Medulla oblongata (tissue), 1 donor: ENCODE results near the gene MYH6.
A peak's percentile ranks its signal among the peaks of the same experiment; 100 is the strongest.
"Not testable (repeated sequence)": the region's sequence is repeated elsewhere in the genome, so short reads cannot be mapped to it uniquely, and the experiment has no call there.

Experiments
- DNase-seq: peaks from one replicate; pipeline ENCODE4 v3.0.0-alpha.2; 2015; ENCODE audit errors: extremely low spot score

Gene MYH6

GRCh38 chr14:23436327-23437132 is 28.5 kb upstream of the MYH6 start:
- DNase-seq: peak; percentile 71

GRCh38 chr14:23435543-23436326 is 27.7 kb upstream of the MYH6 start, which contains the start of gene MYH7:
TSS of gene MYH7 (minus strand) at chr14:23435660. CDS start at chr14:23433732, 1,928 bp downstream.
- peak; percentile 29 for DNase-seq

GRCh38 chr14:23434488-23435222 is 26.6 kb upstream of the MYH6 start:
- no peak for DNase-seq

- no peak for DNase-seq
Observed at GRCh38 chr14:23433457-23433856, 25.4 kb upstream of the MYH6 start.

GRCh38 chr14:23432946-23433345 is 24.9 kb upstream of the MYH6 start:
- DNase-seq: no peak

GRCh38 chr14:23432102-23432925 is 24.2 kb upstream of the MYH6 start:
- DNase-seq: no peak

GRCh38 chr14:23431486-23431885 is 23.4 kb upstream of the MYH6 start:
- DNase-seq: no peak

GRCh38 chr14:23430723-23431085 is 22.6 kb upstream of the MYH6 start:
- peak; percentile 52 for DNase-seq

GRCh38 chr14:23430016-23430722 is 22.1 kb upstream of the MYH6 start:
- DNase-seq: no peak

- no peak for DNase-seq
Observed at GRCh38 chr14:23428686-23429495, 20.8 kb upstream of the MYH6 start.

- not testable (repeated sequence) for DNase-seq
Observed at GRCh38 chr14:23425798-23426197, 17.7 kb upstream of the MYH6 start.

- DNase-seq: no peak
Observed at GRCh38 chr14:23425169-23425568, 17.1 kb upstream of the MYH6 start.

- DNase-seq: no peak
Observed at GRCh38 chr14:23423657-23424056, 15.6 kb upstream of the MYH6 start.

GRCh38 chr14:23421594-23421993 is 13.5 kb upstream of the MYH6 start:
- no peak for DNase-seq

- not testable (repeated sequence) for DNase-seq
Observed at GRCh38 chr14:23419646-23420045, 11.6 kb upstream of the MYH6 start.

- no peak for DNase-seq
Observed at GRCh38 chr14:23418021-23418420, 9.9 kb upstream of the MYH6 start.

- DNase-seq: not testable (repeated sequence)
Observed at GRCh38 chr14:23417269-23417668, 9.2 kb upstream of the MYH6 start.

- no peak for DNase-seq
Observed at GRCh38 chr14:23416801-23417200, 8.7 kb upstream of the MYH6 start.

- no peak for DNase-seq
Observed at GRCh38 chr14:23415821-23416778, 8.0 kb upstream of the MYH6 start.
